HG03457 (cell line): Measurements from ENCODE around the gene DUSP21.
"Not testable (repeated sequence)": the region's sequence is repeated elsewhere in the genome, so short reads cannot be mapped to it uniquely, and the experiment has no call there.

Experiments
- ATAC-seq: cut with Tn5 transposase; IDR thresholded peaks from one replicate; pipeline ENCODE4 v1.9.1; 2021; ENCODE audit warnings: moderate number of reproducible peaks; ENCODE audit not compliant: unreplicated experiment

Gene DUSP21

GRCh38 chrX:44843753-44844152 lies at the start of gene DUSP21:
Gene DUSP21, plus strand, starts transcription at chrX:44844021. Its CDS starts 112 bp downstream, at chrX:44844133.
- no peak for ATAC-seq

- no peak for ATAC-seq
Observed at GRCh38 chrX:44795945-44796450, 47.8 kb upstream of the DUSP21 start.

- ATAC-seq, result no peak
Observed at GRCh38 chrX:44802613-44803012, 41.2 kb upstream of the DUSP21 start.

GRCh38 chrX:44815681-44816080 lies 28.1 kb upstream of the DUSP21 start:
- ATAC-seq, result no peak

- no peak for ATAC-seq
Observed at GRCh38 chrX:44816367-44816766, 27.5 kb upstream of the DUSP21 start.

GRCh38 chrX:44817029-44817428 lies 26.8 kb upstream of the DUSP21 start:
- no peak for ATAC-seq

GRCh38 chrX:44822601-44823000 lies 21.2 kb upstream of the DUSP21 start:
- no peak for ATAC-seq

- not testable (repeated sequence) for ATAC-seq
Observed at GRCh38 chrX:44823193-44823592, 20.6 kb upstream of the DUSP21 start.

- ATAC-seq, result no peak
Observed at GRCh38 chrX:44828008-44828605, 15.7 kb upstream of the DUSP21 start.

- no peak for ATAC-seq
Observed at GRCh38 chrX:44829832-44830231, 14.0 kb upstream of the DUSP21 start.

GRCh38 chrX:44842550-44843317 lies 1.1 kb upstream of the DUSP21 start:
- no peak for ATAC-seq

GRCh38 chrX:44843318-44843702 lies 511 bp upstream of the DUSP21 start:
- ATAC-seq, result no peak

GRCh38 chrX:44844204-44844603 lies 383 bp downstream of the DUSP21 start:
- ATAC-seq, result no peak

GRCh38 chrX:44850891-44851290 lies 7.1 kb downstream of the DUSP21 start:
- ATAC-seq, result not testable (repeated sequence)

- no peak for ATAC-seq
Observed at GRCh38 chrX:44871114-44871645, 27.4 kb downstream of the DUSP21 start.

GRCh38 chrX:44871931-44872820 lies 28.4 kb downstream of the DUSP21 start:
- peak; percentile 15 for ATAC-seq

- peak; percentile 82 for ATAC-seq
Observed at GRCh38 chrX:44872821-44873414, 29.1 kb downstream of the DUSP21 start, which contains the start of gene KDM6A. Gene KDM6A, plus strand, starts transcription at chrX:44873188. Its CDS starts 364 bp downstream, at chrX:44873552.

GRCh38 chrX:44873415-44874276 lies 29.8 kb downstream of the DUSP21 start:
- no peak for ATAC-seq

GRCh38 chrX:44874420-44875184 lies 30.8 kb downstream of the DUSP21 start:
- ATAC-seq, result no peak
